Vagina (tissue), 2 donors: Measurements from ENCODE around the gene PRKAR1B.

Experiments
- CTCF ChIP-seq, 3 experiments: fragments of 450-650 bp in 2 of 3; fragments of 200-600 bp in 1 of 3; sonication (generic) in 1 of 3; IDR thresholded peaks; one replicate each; pipeline ENCODE4 v1.5.1; 2017 to 2019; ENCODE audit warnings: antibody characterized with exemption in 3 of 3, mild to moderate bottlenecking in 2 of 3, moderate library complexity in 2 of 3
- POLR2A ChIP-seq, 2 donors: fragments of 450-650 bp; IDR thresholded peaks; one replicate each; pipeline ENCODE4 v1.6.1; 2017; ENCODE audit warnings: antibody characterized with exemption in 2 of 2, mild to moderate bottlenecking in 2 of 2, moderate library complexity in 2 of 2

GRCh38 chr7:698515-699475 lies 28.3 kb downstream of the PRKAR1B start:
- TF ChIP-seq CTCF (IDR thresholded peaks at IDR 0.05) (no peak), POLR2A (IDR thresholded peaks at IDR 0.05) (no peak)
